Hair follicular keratinocyte (primary cell): Measurements from ENCODE around the gene MB. TPM values are rescaled to one million over a fixed set of nuclear protein-coding genes. Genes with fewer than 3 reads are reported as not detected.

Experiments
- total RNA-seq: library from RNA; depleted of rRNA; stranded (reverse); fragments of >200 nt; gene quantifications from 2 replicates; pipeline ENCODE4 v1.2.3, GENCODE V29; 2015

The MB gene
- not detected in 2 replicates for total RNA-seq

GRCh38 chr22:35617137-35617755 lies at the start of gene MB:
MB (minus strand) TSS chr22:35617329; CDS start chr22:35617257, 72 bp downstream.

DNA sequence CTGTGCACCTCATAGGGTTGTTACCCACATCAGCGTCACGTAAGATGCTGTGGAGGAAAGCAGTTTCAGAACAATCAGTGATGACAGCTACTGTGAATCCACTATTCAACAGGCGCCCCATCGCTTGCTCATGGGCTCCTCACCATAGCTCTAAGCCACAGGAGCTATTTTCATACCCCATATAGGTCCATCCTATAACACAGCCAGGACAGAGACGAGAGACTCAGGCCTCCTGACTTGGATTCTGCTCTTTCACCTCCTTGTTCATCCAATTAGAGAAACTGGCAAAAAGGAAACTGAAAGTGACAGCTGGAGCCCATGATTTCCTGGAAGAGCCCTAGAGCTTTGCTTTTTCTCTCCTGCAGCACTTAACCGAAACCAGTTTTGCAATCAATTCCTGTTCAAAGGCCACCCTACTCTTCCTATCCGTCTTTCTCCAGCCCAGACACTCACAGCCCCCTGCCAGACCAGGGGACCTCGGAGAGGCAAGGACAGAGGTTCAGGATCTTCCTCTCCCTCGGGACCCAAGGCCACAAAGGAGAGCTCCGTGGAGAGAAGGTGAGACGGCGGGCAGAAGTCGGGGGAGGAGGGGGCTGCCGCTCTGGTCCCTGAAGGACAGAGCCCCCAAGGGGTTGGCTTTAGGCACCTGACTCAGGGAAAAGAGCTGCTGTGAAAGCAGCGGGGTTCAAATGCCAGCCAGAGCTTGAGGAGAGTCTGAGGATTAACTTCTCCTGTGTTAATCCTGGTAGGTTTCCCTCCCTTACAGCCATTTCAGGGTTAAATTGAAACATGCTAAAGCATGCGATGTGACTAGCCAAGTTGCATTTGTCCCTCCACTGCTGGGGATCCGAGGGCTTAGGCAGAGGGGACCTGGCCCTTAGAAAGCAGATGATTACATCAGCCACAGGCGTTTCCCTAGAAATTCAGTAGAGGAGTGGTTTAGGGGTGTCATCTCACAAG lies 31.2 kb upstream of the MB start, which contains the start of gene APOL6:
TSS of gene APOL6 (plus strand) at position 381 of the 960 bp plus-strand sequence. CDS start 7,980 bp downstream, outside the sequence.

Other genes with a start within 250 kb of the MB start
- gene HMOX1, start 236.2 kb downstream of the MB start, total RNA-seq = 0.39 and 1.2 TPM in 2 replicates
- 32.2 and 83.5 TPM in 2 replicates for gene MCM5, start 217.2 kb downstream of the MB start, total RNA-seq
- under 0.01 and 0.46 TPM in 2 replicates for gene RASD2, start 76.5 kb downstream of the MB start, total RNA-seq
- 4.3 and 11.7 TPM in 2 replicates for gene APOL6, start 31.1 kb upstream of the MB start, total RNA-seq
- not detected in 2 replicates for gene APOL5, start 100.5 kb upstream of the MB start, total RNA-seq